ENCODE measurements around the gene TIMMDC1.
"Not testable (repeated sequence)": the region's sequence is repeated elsewhere in the genome, so short reads cannot be mapped to it uniquely, and the experiment has no call there.

The TIMMDC1 gene

GRCh38 chr3:119555929-119556328 lies 57.6 kb downstream of the TIMMDC1 start:
- no peak for FAIRE-seq
- TF ChIP-seq POLR2A (IDR thresholded peaks at IDR 0.05; ENCODE audit: low read depth, low read length): no peak
- DNase-seq (ENCODE audit: insufficient read length, low spot score): no peak

- TF ChIP-seq POLR2A (IDR thresholded peaks at IDR 0.05; ENCODE audit: low read depth, low read length): no peak
- DNase-seq (ENCODE audit: insufficient read length, low spot score) (no peak), FAIRE-seq (no peak)
These were observed 59.0 kb downstream of the TIMMDC1 start for GRCh38 chr3:119557192-119557876.

GRCh38 chr3:119557877-119558269 lies 59.5 kb downstream of the TIMMDC1 start:
- TF ChIP-seq POLR2A (IDR thresholded peaks at IDR 0.05; ENCODE audit: low read depth, low read length): no peak
- FAIRE-seq (no peak), DNase-seq (ENCODE audit: insufficient read length, low spot score) (no peak)

- no peak for TF ChIP-seq POLR2A (IDR thresholded peaks at IDR 0.05; ENCODE audit: low read depth, low read length)
- no peak for FAIRE-seq
- no peak for DNase-seq (ENCODE audit: insufficient read length, low spot score)
These were observed 60.4 kb downstream of the TIMMDC1 start for GRCh38 chr3:119558626-119559317.

GRCh38 chr3:119559441-119559963 lies 61.2 kb downstream of the TIMMDC1 start, which contains the start of gene CD80:
CD80 (minus strand) TSS chr3:119559614; CDS start chr3:119557728, 1,886 bp downstream.
- no peak for TF ChIP-seq POLR2A (IDR thresholded peaks at IDR 0.05; ENCODE audit: low read depth, low read length)
- DNase-seq (ENCODE audit: insufficient read length, low spot score): peak; percentile 30
- peak; percentile 86 for FAIRE-seq

- DNase-seq (ENCODE audit: insufficient read length, low spot score): no peak
- no peak for FAIRE-seq
- no peak for TF ChIP-seq POLR2A (IDR thresholded peaks at IDR 0.05; ENCODE audit: low read depth, low read length)
These were observed 61.8 kb downstream of the TIMMDC1 start for GRCh38 chr3:119560160-119560559.

- no peak for FAIRE-seq
- no peak for TF ChIP-seq POLR2A (IDR thresholded peaks at IDR 0.05; ENCODE audit: low read depth, low read length)
- DNase-seq (ENCODE audit: insufficient read length, low spot score): no peak
These were observed 64.1 kb downstream of the TIMMDC1 start for GRCh38 chr3:119562307-119562961.

GRCh38 chr3:119563334-119563733 lies 65.0 kb downstream of the TIMMDC1 start:
- FAIRE-seq; DNase-seq (ENCODE audit: insufficient read length, low spot score): not testable (repeated sequence)

- FAIRE-seq (no peak), DNase-seq (ENCODE audit: insufficient read length, low spot score) (no peak)
- no peak for TF ChIP-seq POLR2A (IDR thresholded peaks at IDR 0.05; ENCODE audit: low read depth, low read length)
These were observed 70.8 kb downstream of the TIMMDC1 start for GRCh38 chr3:119569156-119569555.

GRCh38 chr3:119570229-119570628 lies 71.9 kb downstream of the TIMMDC1 start:
- no peak for TF ChIP-seq POLR2A (IDR thresholded peaks at IDR 0.05; ENCODE audit: low read depth, low read length)
- FAIRE-seq (no peak), DNase-seq (ENCODE audit: insufficient read length, low spot score) (no peak)

GRCh38 chr3:119571230-119571629 lies 72.9 kb downstream of the TIMMDC1 start:
- FAIRE-seq (no peak), DNase-seq (ENCODE audit: insufficient read length, low spot score) (no peak)
- TF ChIP-seq POLR2A (IDR thresholded peaks at IDR 0.05; ENCODE audit: low read depth, low read length): no peak

GRCh38 chr3:119571688-119572087 lies 73.3 kb downstream of the TIMMDC1 start:
- TF ChIP-seq POLR2A (IDR thresholded peaks at IDR 0.05; ENCODE audit: low read depth, low read length): no peak
- DNase-seq (ENCODE audit: insufficient read length, low spot score) (no peak), FAIRE-seq (no peak)

Data from H54 (cell line).